Sigmoid colon (tissue), 7 donors: ENCODE measurements around the gene NAGLU. TPM values are rescaled to one million over a fixed set of nuclear protein-coding genes. Genes with fewer than 3 reads are reported as not detected.
"Not testable (repeated sequence)": the region's sequence is repeated elsewhere in the genome, so short reads cannot be mapped to it uniquely, and the experiment has no call there.

ENCODE experiments used
- DNase-seq: peaks from one replicate; pipeline ENCODE4 v3.0.0-alpha.2; 2019
- H3K27ac ChIP-seq, 4 donors: fragments of 200-600 bp; sonication (generic); one replicate each; pipeline ENCODE4 v1.5.1; 2016 to 2019; ENCODE audit warnings: mild to moderate bottlenecking in 1 of 4
- H3K27me3 ChIP-seq, 3 donors: fragments of 200-600 bp; sonication (generic); one replicate each; pipeline ENCODE4 v1.5.1; 2019; ENCODE audit warnings: mild to moderate bottlenecking in 1 of 3
- H3K36me3 ChIP-seq, 4 donors: fragments of 200-600 bp; sonication (generic); one replicate each; pipeline ENCODE4 v1.5.1; 2016 to 2019
- H3K4me1 ChIP-seq, 4 donors: fragments of 200-600 bp; sonication (generic); one replicate each; pipeline ENCODE4 v1.5.1; 2017 to 2019
- H3K4me3 ChIP-seq, 4 donors: fragments of 200-600 bp; sonication (generic); one replicate each; pipeline ENCODE4 v1.5.1; 2017 to 2019; ENCODE audit warnings: mild to moderate bottlenecking in 2 of 4, moderate library complexity in 1 of 4
- H3K9me3 ChIP-seq, 4 donors: fragments of 200-600 bp in 3 of 4; sonication (generic) in 3 of 4; one replicate each; pipeline versions ENCODE4 v1.5.1 to v1.6.1; 2013 to 2019
- CTCF ChIP-seq, 4 experiments: fragments of 450-650 bp in 3 of 4; fragments of 200-600 bp in 1 of 4; IDR thresholded peaks; one replicate each; pipeline ENCODE4 v1.5.1; 2016 to 2019; ENCODE audit warnings: antibody characterized with exemption in 4 of 4, mild to moderate bottlenecking in 3 of 4, moderate library complexity in 2 of 4
- EP300 ChIP-seq, 4 donors: sonication (generic); formaldehyde crosslinking; IDR thresholded peaks; one replicate each; pipeline ENCODE4 v1.6.1; 2017; ENCODE audit warnings: antibody characterized with exemption in 4 of 4
- POLR2A ChIP-seq, 2 donors: fragments of 450-650 bp; IDR thresholded peaks; one replicate each; pipeline ENCODE4 v1.6.1; 2016; ENCODE audit warnings: antibody characterized with exemption in 2 of 2, mild to moderate bottlenecking in 2 of 2, moderate library complexity in 2 of 2
- POLR2AphosphoS5 ChIP-seq, 4 donors: sonication (generic); formaldehyde crosslinking; IDR thresholded peaks; one replicate each; pipeline ENCODE4 v1.6.1; 2017; ENCODE audit warnings: antibody characterized with exemption in 4 of 4
- WGBS, 2 donors: extraction: QIAGEN DNeasy Blood & Tissue Kit; methylation state at CpG; one replicate each; pipeline ENCODE4 v1.1.7; 2013; 5-methylcytosine and 5-hydroxymethylcytosine counted together
- intact Hi-C: fragments of 100-400 bp; cut with DNase I; formaldehyde crosslinking; loops from one replicate; pipeline ENCODE4 v1.15.1; 2023
- polyA plus RNA-seq, 3 donors: library from polyadenylated mRNA; stranded (reverse); fragments of 200-250 nt; gene quantifications; one replicate each; pipeline ENCODE4 v1.2.3, GENCODE V29; 2013
- total RNA-seq, 4 donors: library from RNA; depleted of rRNA; stranded (reverse); fragments of >200 nt; gene quantifications; one replicate each; pipeline ENCODE4 v1.1.0, GENCODE V29; 2016
- donor health status: healthy with polysubstance abuse.
- donor health status: Bipolar disorder and iron deficiency.
- donor health status: healthy.

NAGLU gene
- total and polyA plus RNA-seq, 7 donors = 9.7 to 52.6 (median 35.2) TPM

- Histone ChIP-seq H3K36me3 (peaks cover 0 to 28% (median 8%) of the 10 kb centered on the region in 4 donors), H3K27ac (no peak overlapping the region), H3K9me3 (no peaks in the 10 kb centered on the region), H3K27me3 (peaks cover 0 to 7% (median 0%) of the 10 kb centered on the region in 3 donors), H3K4me1 (peaks cover 0 to 12% (median 6%) of the 10 kb centered on the region in 4 donors), H3K4me3 (no peak overlapping the region)
- WGBS, 2 donors = 91% methylated on average over 23 of the region's 23 CpGs
- no peak for TF ChIP-seq EP300 (IDR thresholded peaks at IDR 0.05)
- no peak for TF ChIP-seq CTCF (IDR thresholded peaks at IDR 0.05)
- TF ChIP-seq POLR2A (IDR thresholded peaks at IDR 0.05) = no peak
- no peak for TF ChIP-seq POLR2AphosphoS5 (IDR thresholded peaks at IDR 0.05)
- no peak for DNase-seq
- intact Hi-C loops = no loop called here
These were observed 11.0 kb downstream of the NAGLU start for GRCh38 chr17:42547001-42547461.

GRCh38 chr17:42547698-42548069 lies 11.6 kb downstream of the NAGLU start:
- Histone ChIP-seq H3K9me3 (no peaks in the 10 kb centered on the region), H3K4me1 (peaks cover 0 to 17% (median 7%) of the 10 kb centered on the region in 4 donors), H3K4me3 (no peak overlapping the region), H3K27ac (no peak overlapping the region), H3K36me3 (peaks cover 0 to 22% (median 3%) of the 10 kb centered on the region in 4 donors), H3K27me3 (peaks cover 0 to 7% (median 0%) of the 10 kb centered on the region in 3 donors)
- intact Hi-C loops = no loop called here
- TF ChIP-seq POLR2AphosphoS5 (IDR thresholded peaks at IDR 0.05) (no peak), EP300 (IDR thresholded peaks at IDR 0.05) (no peak), CTCF (IDR thresholded peaks at IDR 0.05) (no peak), POLR2A (IDR thresholded peaks at IDR 0.05) (no peak)
- DNase-seq = no peak
- 72 to 89% methylated on average over 14 of the region's 14 CpGs for WGBS, 2 donors

GRCh38 chr17:42548070-42548837 lies 12.2 kb downstream of the NAGLU start:
- no peak for TF ChIP-seq EP300 (IDR thresholded peaks at IDR 0.05)
- TF ChIP-seq CTCF (IDR thresholded peaks at IDR 0.05) = peak in 1 of 4 experiments; percentile 17
- TF ChIP-seq POLR2A (IDR thresholded peaks at IDR 0.05) = no peak
- peak in 2 of 4 donors; percentile 6 to 31 for TF ChIP-seq POLR2AphosphoS5 (IDR thresholded peaks at IDR 0.05)
- H3K4me1 ChIP-seq = peaks cover 0 to 23% (median 12%) of the 10 kb centered on the region in 4 donors
- H3K4me3 ChIP-seq = peak overlapping the region in 3 of 4 donors; percentile 20 to 31 (median 27)
- peaks cover 0 to 16% (median under 1%) of the 10 kb centered on the region in 4 donors for H3K36me3 ChIP-seq
- no peak overlapping the region for H3K27ac ChIP-seq
- intact Hi-C loops = no loop called here
- H3K9me3 ChIP-seq = no peaks in the 10 kb centered on the region
- H3K27me3 ChIP-seq = peaks cover 0 to 7% (median 0%) of the 10 kb centered on the region in 3 donors
- WGBS, 2 donors = 6 to 17% methylated on average over 74 of the region's 74 CpGs
- DNase-seq = no peak

DNA sequence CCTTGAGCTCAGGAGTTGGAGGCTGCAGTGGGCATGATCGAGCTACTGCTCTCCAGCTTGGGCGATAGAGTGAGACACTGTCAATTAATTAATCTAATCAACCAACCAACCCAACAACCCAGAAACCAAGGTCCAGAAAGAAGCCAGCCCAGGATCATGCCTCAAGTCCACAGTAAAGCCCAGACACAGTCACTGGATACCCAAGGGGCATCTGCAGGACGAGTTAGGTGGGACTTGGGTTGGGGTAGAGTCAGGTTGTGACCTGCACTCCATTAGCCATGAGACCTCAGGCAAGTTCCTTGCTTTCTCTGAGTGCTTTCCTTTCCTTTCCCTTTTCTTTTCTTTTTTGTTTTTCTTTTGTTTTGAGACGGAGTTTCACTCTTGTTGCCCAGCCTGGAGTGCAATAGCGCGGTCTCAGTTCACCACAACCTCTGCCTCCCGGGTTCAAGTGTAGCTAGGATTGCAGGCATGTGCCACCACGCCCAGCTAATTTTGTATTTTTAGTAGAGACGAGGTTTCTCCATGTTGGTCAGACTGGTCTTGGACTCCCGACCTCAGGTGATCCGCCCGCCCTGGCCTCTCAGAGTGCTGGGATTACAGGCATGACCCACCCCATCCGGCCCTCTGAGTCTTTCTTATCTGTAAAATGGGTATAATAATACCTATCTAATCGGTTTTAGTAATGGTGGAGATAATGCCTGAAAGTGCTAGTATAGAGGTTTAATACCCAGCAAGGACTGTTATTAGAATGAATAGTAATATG lies 13.1 kb downstream of the NAGLU start:
- Histone ChIP-seq H3K36me3 (peaks cover 0 to 7% (median 0%) of the 10 kb centered on the region in 4 donors), H3K27ac (no peak overlapping the region), H3K9me3 (no peaks in the 10 kb centered on the region), H3K4me3 (no peak overlapping the region), H3K4me1 (peaks cover 0 to 32% (median 21%) of the 10 kb centered on the region in 4 donors), H3K27me3 (peaks cover 0 to 7% (median 0%) of the 10 kb centered on the region in 3 donors)
- intact Hi-C loops = no loop called here
- TF ChIP-seq CTCF (IDR thresholded peaks at IDR 0.05) (no peak), EP300 (IDR thresholded peaks at IDR 0.05) (no peak), POLR2A (IDR thresholded peaks at IDR 0.05) (no peak), POLR2AphosphoS5 (IDR thresholded peaks at IDR 0.05) (no peak)
- no peak for DNase-seq
- 48 to 83% methylated on average over 14 of the region's 14 CpGs for WGBS, 2 donors

GRCh38 chr17:42552736-42553135 lies 16.7 kb downstream of the NAGLU start, which contains the start of gene HSD17B1:
TSS of gene HSD17B1 (plus strand) at chr17:42552923. CDS start at chr17:42552934, 11 bp downstream.
- intact Hi-C loops = not testable (repeated sequence)
- H3K4me1 ChIP-seq = peaks cover 0 to 43% (median 34%) of the 10 kb centered on the region in 4 donors

More at GRCh38 chr17:42552736-42553135, 16.7 kb downstream of the NAGLU start, which contains the start of gene HSD17B1:
- H3K36me3 ChIP-seq, H3K9me3 ChIP-seq, H3K27me3 ChIP-seq, DNase-seq: not testable (repeated sequence)
- Histone ChIP-seq H3K27ac (peak within 1 kb of the TSS in 2 of 4 donors; percentile 84 to 87), H3K4me3 (peak within 1 kb of the TSS in 3 of 4 donors; percentile 75 to 81 (median 77))
- WGBS, 2 donors = 90 to 93% methylated on average over 15 of the region's 15 CpGs
